Muscle layer of colon (tissue), 2 donors: Measurements from ENCODE around the gene POLR1E.
"Not testable (repeated sequence)": the region's sequence is repeated elsewhere in the genome, so short reads cannot be mapped to it uniquely, and the experiment has no call there.

Source experiments
- H3K27ac ChIP-seq: one replicate; pipeline ENCODE4 v1.7.0; 2013; ENCODE audit warnings: low read depth, mild to moderate bottlenecking, low read length, moderate library complexity
- H3K27me3 ChIP-seq, 2 donors: one replicate each; pipeline ENCODE4 v1.7.0; 2013; ENCODE audit warnings: low read length in 2 of 2, mild to moderate bottlenecking in 2 of 2; ENCODE audit not compliant: insufficient read depth in 2 of 2, control insufficient read depth in 1 of 2
- H3K36me3 ChIP-seq: one replicate; pipeline ENCODE4 v1.7.0; 2013; ENCODE audit warnings: mild to moderate bottlenecking, low read length; ENCODE audit not compliant: insufficient read depth
- H3K4me1 ChIP-seq: one replicate; pipeline ENCODE4 v1.7.0; 2013; ENCODE audit warnings: mild to moderate bottlenecking, low read length; ENCODE audit not compliant: insufficient read depth
- H3K4me3 ChIP-seq, 2 donors: one replicate each; pipeline ENCODE4 v1.7.0; 2013; ENCODE audit warnings: low read length in 2 of 2, low read depth in 1 of 2, mild to moderate bottlenecking in 1 of 2, moderate library complexity in 1 of 2
- H3K9ac ChIP-seq: one replicate; pipeline ENCODE4 v1.7.0; 2013; ENCODE audit warnings: low read length
- H3K9me3 ChIP-seq: one replicate; pipeline ENCODE4 v1.7.0; 2013; ENCODE audit warnings: mild to moderate bottlenecking, low read length
- donor health status: abdominal sarcoma.
- donor health status: Adenocarcinoma of cecum.

The POLR1E gene

GRCh38 chr9:37465249-37466036 lies 20.3 kb upstream of the POLR1E start, which contains the start of gene ZBTB5:
TSS of gene ZBTB5 (minus strand) at chr9:37465450. CDS start at chr9:37442551, 22,899 bp downstream.
- H3K27me3 ChIP-seq = no peaks in the 10 kb centered on the region
- H3K36me3 ChIP-seq = no peaks in the 10 kb centered on the region
- peak within 1 kb of the TSS; percentile 97 for H3K9ac ChIP-seq
- H3K9me3 ChIP-seq = no peaks in the 10 kb centered on the region
- peak within 1 kb of the TSS; percentile 85 for H3K4me3 ChIP-seq
- H3K27ac ChIP-seq = peak within 1 kb of the TSS; percentile 90
- H3K4me1 ChIP-seq = peaks cover 12% of the 10 kb centered on the region

- peaks cover 12% of the 10 kb centered on the region for H3K4me1 ChIP-seq
- peak overlapping the region; percentile 26 for H3K9ac ChIP-seq
- H3K36me3 ChIP-seq = no peaks in the 10 kb centered on the region
- H3K27ac ChIP-seq = peak overlapping the region; percentile 88
- no peaks in the 10 kb centered on the region for H3K9me3 ChIP-seq
- H3K4me3 ChIP-seq = peak overlapping the region; percentile 53 to 62
- H3K27me3 ChIP-seq = no peaks in the 10 kb centered on the region
Observed at GRCh38 chr9:37466037-37466709, 19.6 kb upstream of the POLR1E start.

GRCh38 chr9:37467530-37467929 lies 18.2 kb upstream of the POLR1E start:
- not testable (repeated sequence) for H3K36me3 ChIP-seq

GRCh38 chr9:37468620-37469019 lies 17.1 kb upstream of the POLR1E start:
- H3K4me1 ChIP-seq = peaks cover 20% of the 10 kb centered on the region
- no peaks in the 10 kb centered on the region for H3K27me3 ChIP-seq
- no peak overlapping the region for H3K9ac ChIP-seq
- H3K27ac ChIP-seq = no peak overlapping the region
- no peaks in the 10 kb centered on the region for H3K9me3 ChIP-seq
- H3K4me3 ChIP-seq = no peak overlapping the region
- H3K36me3 ChIP-seq = no peaks in the 10 kb centered on the region

More at GRCh38 chr9:37467530-37467929, 18.2 kb upstream of the POLR1E start:
- H3K9ac ChIP-seq, H3K4me3 ChIP-seq, H3K9me3 ChIP-seq, H3K27me3 ChIP-seq, H3K27ac ChIP-seq: not testable (repeated sequence)
- H3K4me1 ChIP-seq = peaks cover 22% of the 10 kb centered on the region

GRCh38 chr9:37471942-37472684 lies 13.6 kb upstream of the POLR1E start:
- no peaks in the 10 kb centered on the region for H3K9me3 ChIP-seq
- peak overlapping the region; percentile 59 for H3K9ac ChIP-seq
- H3K4me3 ChIP-seq = peak overlapping the region; percentile 26 to 47

GRCh38 chr9:37473982-37474381 lies 11.8 kb upstream of the POLR1E start:
- H3K9ac ChIP-seq, H3K4me3 ChIP-seq, H3K27ac ChIP-seq, H3K36me3 ChIP-seq, H3K9me3 ChIP-seq, H3K27me3 ChIP-seq: not testable (repeated sequence)
- H3K4me1 ChIP-seq = peaks cover 11% of the 10 kb centered on the region

More at GRCh38 chr9:37471942-37472684, 13.6 kb upstream of the POLR1E start:
- peak overlapping the region; percentile 53 for H3K27ac ChIP-seq
- H3K4me1 ChIP-seq = peaks cover 11% of the 10 kb centered on the region
- H3K27me3 ChIP-seq = no peaks in the 10 kb centered on the region
- no peaks in the 10 kb centered on the region for H3K36me3 ChIP-seq

- Histone ChIP-seq H3K36me3 (no peaks in the 10 kb centered on the region), H3K27me3 (no peaks in the 10 kb centered on the region), H3K4me3 (no peak overlapping the region), H3K4me1 (peaks cover 11% of the 10 kb centered on the region), H3K9me3 (no peaks in the 10 kb centered on the region), H3K27ac (no peak overlapping the region), H3K9ac (no peak overlapping the region)
Observed at GRCh38 chr9:37474438-37474837, 11.3 kb upstream of the POLR1E start.

GRCh38 chr9:37476930-37477329 lies 8.8 kb upstream of the POLR1E start:
- peaks cover 8% of the 10 kb centered on the region for H3K4me1 ChIP-seq
- no peaks in the 10 kb centered on the region for H3K9me3 ChIP-seq
- peaks cover 0 to 4% of the 10 kb centered on the region in 2 donors for H3K27me3 ChIP-seq
- H3K27ac ChIP-seq = no peak overlapping the region
- H3K9ac ChIP-seq = no peak overlapping the region
- H3K4me3 ChIP-seq = no peak overlapping the region
- H3K36me3 ChIP-seq = no peaks in the 10 kb centered on the region

GRCh38 chr9:37477443-37477842 lies 8.3 kb upstream of the POLR1E start:
- H3K4me3 ChIP-seq, H3K27me3 ChIP-seq: not testable (repeated sequence)

GRCh38 chr9:37477987-37478619 lies 7.6 kb upstream of the POLR1E start:
- H3K27ac ChIP-seq, H3K4me3 ChIP-seq, H3K36me3 ChIP-seq: not testable (repeated sequence)

More at GRCh38 chr9:37477443-37477842, 8.3 kb upstream of the POLR1E start:
- not testable (repeated sequence) for H3K27ac ChIP-seq, H3K9ac ChIP-seq, H3K4me1 ChIP-seq, H3K36me3 ChIP-seq, H3K9me3 ChIP-seq

GRCh38 chr9:37480759-37481158 lies 5.0 kb upstream of the POLR1E start:
- no peak overlapping the region for H3K4me3 ChIP-seq
- H3K27ac ChIP-seq = no peak overlapping the region
- H3K9me3 ChIP-seq = no peaks in the 10 kb centered on the region
- H3K27me3 ChIP-seq = peaks cover 0 to 4% of the 10 kb centered on the region in 2 donors
- H3K36me3 ChIP-seq = no peaks in the 10 kb centered on the region
- H3K4me1 ChIP-seq = peaks cover 3% of the 10 kb centered on the region
- no peak overlapping the region for H3K9ac ChIP-seq

More at GRCh38 chr9:37477987-37478619, 7.6 kb upstream of the POLR1E start:
- H3K27me3 ChIP-seq, H3K4me1 ChIP-seq, H3K9ac ChIP-seq, H3K9me3 ChIP-seq: not testable (repeated sequence)
